GM12865 (cell line): ENCODE measurements around the gene ITGAL.

Experiments used
- DNase-seq: peaks from one replicate; pipeline ENCODE4 v3.0.0; 2010; ENCODE audit warnings: low read depth
- H3K4me3 ChIP-seq: 2 replicates; pipeline ENCODE4 v1.5.1; 2011; ENCODE audit warnings: mild to moderate bottlenecking, low read depth, low read length, control low read depth
- TF ChIP-seq, protein P1 (sequence below): IDR thresholded peaks from 2 replicates; pipeline ENCODE4 v1.5.1; 2011; ENCODE audit warnings: low read length, control low read depth, low read depth, inconsistent platforms; ENCODE audit not compliant: insufficient read depth; ENCODE audit errors: missing control alignments

Gene ITGAL

DNA sequence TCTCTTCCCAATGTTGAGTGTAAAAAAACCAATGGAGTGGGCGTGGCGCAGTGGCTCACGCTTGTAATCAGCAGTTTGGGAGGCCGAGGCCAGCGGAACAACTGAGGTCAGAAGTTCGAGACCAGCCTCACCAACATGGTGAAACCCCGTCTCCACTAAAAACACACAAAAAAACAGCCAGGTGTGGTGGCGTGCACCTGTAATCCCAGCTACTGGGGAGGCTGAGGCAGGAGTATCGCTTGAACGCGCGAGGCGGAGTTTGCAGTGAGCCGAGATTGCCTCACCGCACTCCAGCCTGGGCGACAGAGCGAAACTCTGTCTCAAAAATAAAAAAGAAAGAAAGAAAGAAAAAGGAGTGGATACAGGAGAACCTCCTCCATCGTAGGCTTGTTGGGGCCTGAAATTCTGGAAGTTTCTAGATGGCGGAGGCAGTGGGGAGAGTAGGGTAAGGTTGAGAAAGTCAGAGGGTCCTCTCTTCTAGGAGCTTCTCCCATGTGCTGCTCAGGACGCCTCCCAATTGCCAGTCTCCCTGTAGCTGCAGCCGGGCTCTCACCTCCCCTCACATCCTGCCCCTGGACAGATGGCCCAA, 86.3 kb downstream of the ITGAL start:
- DNase-seq = no peak
- H3K4me3 ChIP-seq = peak overlapping the region; percentile 83
- TF ChIP-seq, protein P1, sequence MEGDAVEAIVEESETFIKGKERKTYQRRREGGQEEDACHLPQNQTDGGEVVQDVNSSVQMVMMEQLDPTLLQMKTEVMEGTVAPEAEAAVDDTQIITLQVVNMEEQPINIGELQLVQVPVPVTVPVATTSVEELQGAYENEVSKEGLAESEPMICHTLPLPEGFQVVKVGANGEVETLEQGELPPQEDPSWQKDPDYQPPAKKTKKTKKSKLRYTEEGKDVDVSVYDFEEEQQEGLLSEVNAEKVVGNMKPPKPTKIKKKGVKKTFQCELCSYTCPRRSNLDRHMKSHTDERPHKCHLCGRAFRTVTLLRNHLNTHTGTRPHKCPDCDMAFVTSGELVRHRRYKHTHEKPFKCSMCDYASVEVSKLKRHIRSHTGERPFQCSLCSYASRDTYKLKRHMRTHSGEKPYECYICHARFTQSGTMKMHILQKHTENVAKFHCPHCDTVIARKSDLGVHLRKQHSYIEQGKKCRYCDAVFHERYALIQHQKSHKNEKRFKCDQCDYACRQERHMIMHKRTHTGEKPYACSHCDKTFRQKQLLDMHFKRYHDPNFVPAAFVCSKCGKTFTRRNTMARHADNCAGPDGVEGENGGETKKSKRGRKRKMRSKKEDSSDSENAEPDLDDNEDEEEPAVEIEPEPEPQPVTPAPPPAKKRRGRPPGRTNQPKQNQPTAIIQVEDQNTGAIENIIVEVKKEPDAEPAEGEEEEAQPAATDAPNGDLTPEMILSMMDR = no peak

DNA sequence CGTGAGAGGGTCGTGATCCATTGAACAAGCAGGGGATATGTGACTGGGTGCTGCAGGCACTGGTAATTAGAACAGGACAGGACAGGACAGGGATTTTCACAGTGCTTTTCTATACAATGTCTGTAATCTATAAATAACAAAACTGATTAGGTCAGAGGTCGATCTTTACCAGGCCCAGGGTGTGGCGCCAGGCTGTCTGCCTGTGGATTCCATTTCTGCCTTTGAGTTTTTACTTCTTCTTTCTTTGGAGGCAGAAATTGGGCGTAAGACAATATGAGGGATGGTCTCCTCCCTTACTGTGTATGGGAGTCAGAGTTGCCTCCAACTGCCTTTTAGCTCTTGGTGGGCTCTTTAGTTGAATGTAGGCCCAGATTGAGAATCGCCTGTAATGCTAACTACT, 87.1 kb downstream of the ITGAL start:
- TF ChIP-seq, protein P1 = no peak
- DNase-seq = no peak
- no peak overlapping the region for H3K4me3 ChIP-seq

DNA sequence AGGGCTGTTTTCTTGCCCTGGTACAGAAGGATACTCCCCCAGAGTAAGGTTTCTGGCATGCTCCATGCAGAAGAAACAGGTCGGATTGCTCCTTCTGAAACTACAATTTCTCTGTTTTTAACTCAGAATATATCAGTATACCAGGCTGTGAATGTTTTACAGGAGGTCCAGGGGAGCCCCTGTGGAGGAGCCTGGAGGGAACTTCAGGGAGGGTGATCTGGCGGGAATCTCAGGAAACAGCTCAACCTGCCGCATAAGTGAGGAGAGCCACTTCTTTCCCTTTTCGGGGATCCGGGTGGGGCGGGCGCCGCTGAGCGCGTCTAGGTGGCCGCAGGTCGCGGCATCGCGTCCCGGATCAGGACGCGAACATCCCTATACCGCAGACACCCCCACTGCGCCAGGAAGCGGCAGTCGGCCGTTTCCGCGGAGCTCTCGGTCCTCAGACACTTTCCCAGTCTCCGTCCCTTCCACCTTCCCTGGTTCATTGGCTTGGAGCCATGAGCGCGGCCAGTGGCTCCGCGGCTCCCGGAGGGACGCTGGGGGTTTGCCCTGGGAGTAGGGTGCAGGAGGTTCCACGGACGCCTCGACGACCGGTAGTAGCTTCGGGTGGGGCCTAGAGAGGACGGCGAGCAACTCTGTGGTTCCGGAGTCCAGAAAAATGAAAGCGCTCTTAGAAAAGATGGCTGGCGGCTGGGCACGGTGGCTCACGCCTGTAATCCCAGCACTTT, 88.7 kb downstream of the ITGAL start:
- TF ChIP-seq, protein P1 = no peak
- H3K4me3 ChIP-seq = no peak overlapping the region
- DNase-seq = no peak

DNA sequence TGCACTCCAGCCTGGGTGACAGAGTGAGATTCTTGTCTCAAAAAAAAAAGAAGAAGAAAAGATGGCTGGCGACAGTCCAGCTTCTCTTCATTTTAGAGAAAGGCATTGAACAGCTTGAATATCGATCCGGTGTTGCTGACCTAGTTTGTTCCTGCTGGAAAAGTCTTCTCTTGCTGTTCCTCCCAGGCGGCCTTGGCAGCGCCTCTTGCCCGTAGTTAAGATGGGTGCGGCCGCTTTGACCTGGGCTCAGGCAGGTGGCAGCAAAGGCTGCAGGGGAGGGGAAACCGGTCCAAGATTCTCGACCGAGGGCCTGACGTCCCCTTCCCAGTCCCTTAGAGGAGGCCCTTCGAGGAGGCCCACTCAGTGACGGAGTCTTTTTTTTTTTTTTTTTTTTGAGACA, 89.5 kb downstream of the ITGAL start:
- DNase-seq = no peak
- no peak overlapping the region for H3K4me3 ChIP-seq
- TF ChIP-seq, protein P1 = no peak

DNA sequence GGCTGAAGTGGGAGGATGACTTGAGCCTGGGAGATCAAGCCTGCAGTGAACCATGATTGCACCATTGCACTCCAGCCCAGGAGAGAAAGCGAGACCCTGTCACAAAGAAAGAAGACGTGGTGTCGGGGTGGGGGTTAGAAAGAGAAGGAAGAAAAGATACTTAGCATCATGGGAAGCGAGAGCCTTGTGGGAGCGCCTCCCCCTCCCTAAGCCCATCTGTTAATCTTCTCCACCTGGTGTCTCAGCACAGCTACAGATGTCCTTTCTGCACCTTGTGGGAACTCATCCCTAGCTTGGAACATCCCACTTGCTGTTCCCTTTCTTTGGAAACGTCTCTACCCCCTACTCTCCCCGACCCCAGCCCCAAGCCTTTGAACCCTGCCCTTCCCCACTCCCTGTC, 93.0 kb downstream of the ITGAL start:
- TF ChIP-seq, protein P1 = no peak
- no peak overlapping the region for H3K4me3 ChIP-seq
- DNase-seq = no peak

DNA sequence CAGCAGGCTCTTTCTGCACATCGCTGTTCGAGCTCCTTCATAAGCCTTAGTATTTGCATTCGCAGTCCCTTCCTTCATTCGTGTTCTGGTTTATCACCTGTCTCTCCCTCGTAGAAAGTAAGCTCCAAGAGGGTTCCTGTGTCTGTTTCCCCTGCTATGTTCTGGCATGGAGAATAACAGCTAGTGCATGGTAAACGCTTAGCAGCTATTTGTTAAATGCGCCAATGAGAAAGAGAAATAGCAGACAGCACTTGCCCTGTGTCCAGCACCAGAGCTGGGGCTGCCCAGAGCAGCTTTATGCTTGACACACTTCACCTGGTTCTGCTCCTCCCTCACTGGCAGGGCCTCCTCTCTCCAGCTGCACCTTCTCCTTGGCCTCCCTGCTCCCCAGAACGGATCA, 93.4 kb downstream of the ITGAL start:
- no peak for DNase-seq
- TF ChIP-seq, protein P1 = no peak
- no peak overlapping the region for H3K4me3 ChIP-seq

DNA sequence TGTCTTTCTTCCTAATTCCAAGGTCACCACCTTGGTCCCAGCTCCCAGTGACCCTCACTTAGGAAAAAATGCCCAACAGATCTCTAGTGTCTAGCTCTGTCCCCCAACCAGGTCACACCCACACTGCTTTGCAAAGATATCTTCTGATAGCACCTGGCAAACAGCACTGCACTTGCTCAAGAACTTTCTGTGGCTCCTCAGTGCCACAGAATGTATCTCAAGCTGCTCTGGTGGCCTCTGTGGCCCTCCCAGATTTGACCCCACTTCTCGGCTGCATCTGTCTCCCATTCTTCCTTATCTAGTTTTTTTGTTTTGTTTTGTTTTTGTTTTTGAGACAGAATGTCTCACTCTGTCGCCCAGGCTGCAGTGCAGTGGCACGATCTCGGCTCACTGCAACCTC, 94.0 kb downstream of the ITGAL start:
- TF ChIP-seq, protein P1 = no peak
- H3K4me3 ChIP-seq = no peak overlapping the region
- DNase-seq = no peak
